T-helper 2 cell treated with Interferon-gamma antibody and Interleukin-4, amounts not matched to agents 100 ng/mL and 5 ng/mL, for 36 hours (primary cell): Measurements from ENCODE around the gene PRDM16. TPM values are rescaled to one million over a fixed set of nuclear protein-coding genes. Genes with fewer than 3 reads are reported as not detected.

Experiments
- intact Hi-C: fragments of 100-400 bp; cut with micrococcal nuclease; formaldehyde crosslinking; loops from one replicate; pipeline ENCODE4 v1.15.1; 2023
- total RNA-seq: library from RNA; stranded (reverse); gene quantifications from 2 replicates; pipeline ENCODE4 v1.2.3, GENCODE V29; 2022

Gene PRDM16
- total RNA-seq, 1 donor from 2014 or later = not detected

DNA sequence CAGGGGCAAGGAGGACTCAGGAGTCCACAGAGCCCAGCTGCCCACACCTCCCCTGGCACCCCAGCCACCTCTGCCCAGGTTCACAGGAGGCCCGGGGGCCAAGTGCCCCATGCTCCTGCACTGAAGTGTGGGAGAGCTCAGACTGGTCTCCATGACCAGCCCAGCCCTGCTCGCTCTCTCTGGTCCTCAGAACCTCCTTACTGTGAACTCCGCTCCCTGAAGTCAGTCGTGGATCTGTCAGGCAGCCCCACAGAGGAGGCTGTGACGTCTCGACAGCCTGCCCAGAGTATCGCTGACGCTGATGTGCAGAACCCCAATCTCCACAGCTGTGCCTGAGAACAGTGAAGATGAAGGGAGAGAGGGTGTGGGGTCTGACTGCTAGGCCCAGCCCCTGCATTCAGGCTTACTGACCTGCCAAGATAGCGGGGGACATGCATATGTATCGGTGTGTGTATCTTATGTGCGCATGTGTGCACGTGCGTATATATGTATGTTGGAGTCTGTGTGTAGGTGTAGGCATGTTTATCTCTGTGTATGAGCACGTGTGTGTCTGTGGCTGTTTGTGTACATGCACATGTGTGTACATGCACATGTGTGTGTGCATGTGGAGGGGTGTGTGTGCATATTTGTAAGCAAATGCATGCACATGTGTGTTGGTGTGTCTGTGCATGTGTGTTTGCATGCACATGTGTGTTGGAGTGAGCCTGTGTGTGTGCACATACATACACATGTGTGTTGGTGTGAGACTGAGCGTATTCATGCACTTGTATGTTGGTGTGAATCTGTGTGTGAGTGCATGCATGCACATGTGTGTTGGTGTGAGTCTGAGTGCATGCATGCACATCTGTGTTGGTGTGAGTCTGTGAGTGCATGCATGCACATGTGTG, 267.0 kb downstream of the PRDM16 start:
- intact Hi-C loops = no loop called here

DNA sequence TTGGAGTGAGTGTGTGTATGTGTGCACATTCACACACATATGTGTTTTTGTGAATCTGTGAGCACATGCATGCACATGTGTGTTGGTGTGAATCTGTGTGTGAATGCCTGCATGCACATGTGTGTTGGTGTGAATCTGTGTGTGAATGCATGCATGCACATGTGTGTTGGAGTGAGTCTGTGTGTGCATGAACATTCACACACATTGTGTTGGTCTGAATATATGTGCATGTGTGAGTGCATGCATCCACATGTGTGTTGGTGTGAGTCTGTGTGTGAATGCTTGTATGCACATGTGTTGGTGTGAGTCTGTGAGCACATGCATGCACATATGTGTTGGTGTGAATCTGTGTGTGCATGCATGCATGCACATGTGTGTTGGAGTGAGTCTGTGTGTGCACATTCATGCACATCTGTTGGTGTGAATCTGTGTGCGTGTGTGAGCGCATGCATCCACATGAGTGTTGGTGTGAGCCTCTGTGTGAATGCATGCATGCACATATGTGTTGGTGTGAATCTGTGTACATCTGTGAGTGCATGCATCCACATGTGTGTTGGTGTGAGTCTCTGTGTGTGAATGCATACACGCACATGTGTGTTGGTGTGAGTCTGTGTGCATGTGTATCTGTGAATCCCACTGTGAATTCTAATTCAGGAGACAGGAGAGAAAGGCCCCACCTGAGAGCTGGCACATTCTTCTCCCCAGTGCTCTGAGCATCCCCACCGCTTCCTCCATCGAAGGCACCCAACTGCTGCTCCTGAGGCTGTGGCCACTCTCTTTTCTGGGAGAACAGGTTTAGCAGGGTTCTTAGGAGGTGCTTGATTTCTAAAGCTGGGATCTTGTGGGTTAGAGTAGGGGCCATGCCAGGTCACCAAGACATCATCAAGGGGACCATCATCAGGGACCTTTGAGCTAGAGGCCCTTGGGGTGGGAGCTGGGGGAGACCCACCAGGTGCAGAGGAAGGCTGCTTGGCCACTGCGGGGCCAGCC, 267.9 kb downstream of the PRDM16 start:
- intact Hi-C loops = no loop called here

DNA sequence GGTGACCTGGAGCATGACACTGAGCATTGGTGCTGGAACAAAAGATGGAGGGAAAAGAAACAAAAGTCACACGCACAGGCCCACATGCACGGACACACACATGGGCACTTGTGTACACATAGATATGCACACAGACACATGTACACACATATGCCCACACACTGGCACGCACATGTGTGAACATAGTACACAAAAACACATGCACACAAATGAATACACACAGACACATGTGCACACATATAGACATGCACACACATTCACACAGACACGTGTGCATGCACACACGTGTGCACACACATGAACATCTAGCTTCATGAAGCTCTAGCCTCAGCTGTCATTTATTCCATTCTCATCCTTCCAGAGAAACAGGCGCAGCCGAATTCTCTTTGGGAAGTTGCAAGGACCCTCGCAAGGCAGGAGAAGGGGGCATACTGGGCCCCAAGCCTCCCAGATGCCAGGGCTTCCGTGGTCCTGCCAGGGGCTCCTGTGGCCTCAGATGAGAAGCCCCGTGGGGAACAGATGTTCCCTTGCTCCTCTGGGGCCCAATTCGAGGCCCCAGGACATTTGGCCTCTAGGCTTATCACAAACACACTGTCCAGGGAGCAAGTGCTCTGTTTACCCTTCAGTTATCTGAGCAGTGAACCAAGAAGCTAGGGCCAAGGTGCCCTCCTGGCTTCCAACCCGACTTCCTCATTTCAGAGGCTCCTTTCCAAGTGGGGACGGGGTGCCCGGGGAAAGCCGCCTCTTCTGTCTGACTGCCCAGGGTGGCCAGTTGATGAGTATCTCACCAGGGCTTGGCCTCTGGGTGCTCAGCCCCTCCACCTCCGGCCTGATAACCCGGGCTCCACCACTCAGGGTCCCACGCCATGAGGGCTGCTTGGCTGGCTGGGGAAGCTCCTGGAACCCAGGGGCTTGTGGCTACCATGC, 269.1 kb downstream of the PRDM16 start:
- intact Hi-C loops = no loop called here

DNA sequence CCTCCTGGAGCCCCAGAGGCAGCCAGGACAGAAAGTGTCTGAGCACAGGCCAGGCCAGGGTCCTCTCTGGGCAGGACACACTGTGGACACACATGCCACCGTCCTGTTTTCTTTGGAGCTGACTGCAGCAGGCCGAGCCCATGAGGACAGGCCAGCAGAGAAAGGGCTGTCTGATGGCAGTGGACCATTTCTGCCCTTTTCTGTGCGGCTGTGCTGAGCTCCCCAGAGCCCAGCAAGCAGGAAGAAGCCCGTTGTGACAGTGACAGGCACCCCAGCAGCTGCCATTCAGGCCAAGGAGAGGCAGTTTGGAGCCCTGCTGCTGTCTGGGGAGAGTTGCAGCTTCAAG, 269.7 kb downstream of the PRDM16 start:
- intact Hi-C loops = no loop called here

DNA sequence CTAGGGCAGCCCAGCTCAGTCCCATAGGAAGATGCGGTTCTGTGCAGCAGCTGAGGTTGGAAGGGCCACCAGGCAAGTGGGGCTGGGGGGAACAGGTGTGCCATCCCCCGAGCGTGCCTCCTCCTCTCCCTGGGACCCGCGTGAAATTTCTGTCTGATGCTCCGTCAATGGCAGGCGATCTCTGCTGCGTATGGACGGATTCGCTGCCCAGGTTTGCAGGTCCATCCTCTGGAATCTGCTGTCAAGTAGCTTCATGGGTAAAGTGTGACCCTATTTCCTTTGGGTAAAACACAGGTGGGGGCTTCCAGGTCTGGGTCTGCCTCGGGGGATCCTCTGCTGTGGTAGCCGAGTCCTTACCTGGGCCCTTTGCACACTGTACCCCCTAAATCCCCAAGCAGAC, 270.9 kb downstream of the PRDM16 start:
- intact Hi-C loops = no loop called here

DNA sequence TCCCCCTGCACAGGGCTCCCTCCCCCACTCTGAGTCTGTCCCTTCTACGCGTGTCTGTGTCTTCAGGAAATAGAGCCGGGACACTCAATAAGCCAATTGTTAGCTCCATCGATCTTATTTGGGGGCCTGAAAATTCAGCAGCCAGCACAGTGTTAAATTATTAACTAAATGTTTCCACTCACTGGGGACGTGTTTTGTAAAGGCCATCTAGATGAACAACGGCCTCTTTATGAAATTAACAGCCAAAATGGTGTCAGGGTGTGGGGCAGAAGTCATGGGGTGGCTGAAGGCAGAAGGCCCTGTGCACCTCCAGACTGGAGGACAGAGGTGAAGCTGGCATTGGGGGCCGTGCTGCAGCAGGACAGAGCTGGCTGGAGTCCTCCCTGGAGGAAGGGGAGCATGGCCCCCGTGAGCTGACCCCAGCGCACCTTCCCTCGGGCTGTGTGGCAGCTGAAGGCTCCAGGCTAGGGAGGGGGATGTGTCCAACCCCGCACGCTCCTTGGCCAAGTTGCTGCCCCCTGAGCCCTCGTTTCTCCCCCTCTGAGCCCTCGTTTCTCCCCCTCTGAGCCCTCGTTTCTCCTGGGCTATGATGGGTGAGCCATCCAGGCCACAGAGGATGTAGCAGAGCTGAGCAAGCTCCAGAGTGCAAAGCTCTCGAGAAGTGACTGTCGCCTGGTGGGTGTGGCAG, 271.7 kb downstream of the PRDM16 start:
- intact Hi-C loops = no loop called here

DNA sequence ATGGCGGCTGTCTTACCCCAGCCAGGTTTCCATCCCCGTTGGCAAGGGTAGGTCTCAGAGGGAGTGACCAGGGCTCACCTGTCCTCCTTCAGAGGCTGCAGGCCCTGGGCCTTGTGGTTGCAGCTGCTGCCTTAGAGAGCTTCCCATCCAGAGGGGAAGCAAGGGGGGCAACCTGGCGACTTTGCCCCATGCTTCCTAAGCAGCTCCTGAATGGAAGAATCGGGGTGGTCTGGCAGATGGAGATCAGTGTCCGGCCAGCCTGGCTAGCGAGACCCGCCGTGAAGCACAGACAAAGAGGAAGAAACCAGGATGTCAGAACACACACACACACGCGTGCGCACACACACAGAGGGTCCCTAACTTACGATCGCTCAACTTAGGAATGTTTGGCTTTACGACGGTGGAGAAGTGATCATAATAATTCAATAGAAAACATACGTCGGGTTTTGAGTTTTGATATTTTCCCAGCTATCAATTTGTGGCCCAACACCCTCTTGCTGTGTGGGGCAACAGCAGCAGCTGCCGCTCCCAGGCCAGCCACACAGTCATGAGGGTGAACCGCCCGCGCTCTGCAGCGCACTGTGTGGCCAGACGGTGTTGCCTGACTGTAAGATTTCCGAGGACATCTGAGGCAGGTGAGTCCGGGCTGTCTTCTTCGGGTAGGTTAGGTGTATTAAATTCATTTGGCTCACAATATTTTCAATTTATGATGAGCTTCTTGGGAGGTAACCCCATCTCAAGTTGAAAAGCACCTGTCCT, 272.4 kb downstream of the PRDM16 start:
- intact Hi-C loops = no loop called here

DNA sequence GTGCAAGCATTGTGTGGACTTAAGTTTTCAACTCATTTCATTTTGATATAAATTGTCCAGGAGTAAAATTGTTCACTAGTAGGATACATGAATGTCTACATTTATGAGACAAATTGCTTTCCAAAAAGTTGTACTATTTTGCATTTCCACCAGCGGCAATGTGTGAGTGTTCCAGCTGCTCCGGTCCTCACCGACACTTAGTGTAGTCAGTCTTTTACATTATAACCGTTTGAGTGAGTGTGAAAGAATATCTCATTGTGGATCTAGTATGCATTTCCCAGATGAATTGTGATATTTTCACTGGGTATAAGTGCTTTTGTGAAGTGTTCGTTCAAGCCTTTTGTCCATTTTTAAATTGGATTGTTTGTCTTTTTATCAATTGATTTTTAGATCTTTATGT, 274.0 kb downstream of the PRDM16 start:
- intact Hi-C loops = no loop called here

DNA sequence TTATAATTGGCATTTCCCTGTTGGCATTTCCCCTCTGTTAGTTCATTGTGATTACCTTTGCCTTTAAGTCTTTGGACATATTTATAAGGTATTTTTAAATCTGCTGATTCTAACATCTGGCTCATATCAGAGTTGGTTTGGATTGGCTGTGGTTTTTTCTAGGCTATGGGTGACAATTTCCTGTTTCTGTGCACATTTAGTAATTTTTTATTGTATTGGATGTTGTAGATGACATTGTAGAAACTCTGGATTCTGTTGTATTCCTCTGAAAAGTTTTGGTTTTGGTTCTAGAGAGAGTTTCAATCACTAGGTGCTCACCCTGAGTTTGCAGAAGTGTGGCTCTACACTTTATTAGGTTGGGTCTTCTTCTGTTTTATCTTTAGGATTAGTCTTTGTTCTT, 275.4 kb downstream of the PRDM16 start:
- intact Hi-C loops = no loop called here

DNA sequence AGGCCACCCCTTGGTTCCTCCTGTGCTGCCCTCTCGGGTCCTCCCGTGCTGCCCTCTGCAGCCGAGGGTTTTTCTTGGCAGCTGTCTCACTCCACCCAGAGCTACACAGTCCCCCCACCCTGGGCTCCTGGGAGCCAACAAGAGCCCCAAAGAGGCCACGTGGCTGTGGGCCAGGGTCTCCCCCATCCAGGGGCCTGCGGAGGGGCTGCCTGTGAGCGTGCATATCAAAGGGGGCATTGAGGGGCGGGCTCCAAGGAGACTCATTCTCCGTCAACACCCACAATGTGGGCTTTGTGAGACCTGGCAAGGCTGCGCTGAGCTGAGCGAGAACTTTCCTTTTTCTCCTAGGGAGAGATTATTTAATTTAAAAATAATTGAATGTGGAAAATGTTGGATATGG, 276.8 kb downstream of the PRDM16 start:
- intact Hi-C loops = no loop called here

DNA sequence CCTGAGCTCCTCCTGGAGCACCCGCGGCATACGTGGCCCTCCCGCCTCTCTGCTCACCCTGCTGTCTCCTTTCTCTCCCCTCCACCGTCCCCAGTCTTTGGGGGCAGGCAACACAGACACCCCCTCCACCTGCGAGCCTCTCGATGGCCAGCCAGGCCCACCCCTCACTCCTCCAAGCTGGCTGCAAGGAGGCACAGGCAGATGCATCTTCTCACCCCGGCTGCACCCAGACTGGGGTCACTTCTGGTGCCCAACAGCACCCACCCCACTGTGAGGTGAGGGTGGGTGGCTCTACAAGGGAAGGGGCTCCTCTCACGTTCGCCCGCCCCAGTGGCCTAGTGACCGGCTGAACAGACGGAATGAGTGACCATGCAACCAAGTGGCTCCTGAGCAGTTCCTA, 277.5 kb downstream of the PRDM16 start:
- intact Hi-C loops = no loop called here

DNA sequence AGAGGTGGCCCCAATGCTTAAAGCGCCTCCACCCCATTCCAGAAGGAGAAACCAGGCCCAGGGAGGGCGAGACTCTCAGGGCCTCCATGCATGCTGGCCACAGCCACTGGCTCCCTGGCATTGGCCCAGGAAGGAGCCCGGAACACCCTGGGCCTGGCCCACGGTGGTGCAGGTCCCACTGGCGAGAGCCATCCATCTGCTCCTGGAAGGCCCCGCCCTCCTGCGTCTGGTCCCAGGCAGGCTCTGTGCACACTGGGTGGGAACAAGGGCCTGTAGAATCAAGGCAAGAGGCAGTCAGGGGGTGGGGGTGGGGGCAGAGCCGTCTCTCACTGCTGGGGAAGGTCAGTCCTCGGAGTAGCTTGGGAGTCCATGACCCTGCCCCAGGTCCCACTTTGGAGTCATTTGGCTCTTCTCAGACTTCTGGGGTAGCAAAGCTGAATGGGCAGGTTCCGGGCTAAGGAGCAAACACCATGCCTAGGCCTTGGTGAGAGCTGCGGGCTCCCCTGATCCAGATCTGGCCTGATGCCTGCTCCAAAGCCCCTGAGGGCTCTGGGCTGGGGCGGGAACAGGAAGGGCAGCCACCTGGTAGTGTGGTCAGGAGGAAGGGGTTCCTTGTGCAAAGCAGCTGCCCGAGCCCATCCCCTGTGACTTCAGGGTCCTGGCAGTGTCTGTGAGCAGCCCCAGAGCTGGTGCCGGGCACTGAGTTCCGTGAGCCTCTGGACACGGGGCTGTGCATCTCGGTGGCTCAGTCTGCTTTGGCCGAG, 278.4 kb downstream of the PRDM16 start:
- intact Hi-C loops = no loop called here

DNA sequence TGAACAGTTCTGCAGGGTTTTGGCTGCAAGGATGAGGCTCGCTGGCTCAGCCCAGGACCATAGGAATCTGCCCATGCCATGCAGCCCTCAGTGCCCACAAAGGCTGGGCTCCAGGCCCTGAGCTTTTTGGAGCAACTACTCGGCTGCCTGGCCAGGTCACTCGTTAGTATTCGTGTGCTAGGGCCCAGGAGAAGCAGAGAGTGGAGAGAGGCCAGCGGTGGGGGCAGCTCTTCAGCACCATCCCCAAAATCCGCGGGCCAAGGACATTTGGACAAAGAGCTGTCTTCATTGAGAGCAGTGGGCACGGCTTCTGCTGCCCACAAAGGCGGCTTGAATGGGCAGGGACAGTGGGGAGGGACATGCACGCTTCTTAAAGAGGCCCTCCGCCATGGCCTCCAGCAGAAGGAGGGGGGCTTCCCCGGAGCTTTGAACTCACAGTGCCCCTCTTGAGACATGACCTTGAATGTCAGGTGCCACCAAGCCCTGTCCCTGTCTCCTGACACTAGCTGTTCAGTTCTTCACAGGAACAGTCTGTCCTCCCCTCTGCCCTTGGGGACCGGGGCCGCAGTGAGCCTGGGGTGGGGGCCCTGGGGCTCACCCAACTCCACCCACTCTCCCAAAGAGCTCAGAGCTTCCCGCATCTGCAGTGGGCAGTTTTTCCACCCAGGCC, 279.3 kb downstream of the PRDM16 start:
- intact Hi-C loops = no loop called here

DNA sequence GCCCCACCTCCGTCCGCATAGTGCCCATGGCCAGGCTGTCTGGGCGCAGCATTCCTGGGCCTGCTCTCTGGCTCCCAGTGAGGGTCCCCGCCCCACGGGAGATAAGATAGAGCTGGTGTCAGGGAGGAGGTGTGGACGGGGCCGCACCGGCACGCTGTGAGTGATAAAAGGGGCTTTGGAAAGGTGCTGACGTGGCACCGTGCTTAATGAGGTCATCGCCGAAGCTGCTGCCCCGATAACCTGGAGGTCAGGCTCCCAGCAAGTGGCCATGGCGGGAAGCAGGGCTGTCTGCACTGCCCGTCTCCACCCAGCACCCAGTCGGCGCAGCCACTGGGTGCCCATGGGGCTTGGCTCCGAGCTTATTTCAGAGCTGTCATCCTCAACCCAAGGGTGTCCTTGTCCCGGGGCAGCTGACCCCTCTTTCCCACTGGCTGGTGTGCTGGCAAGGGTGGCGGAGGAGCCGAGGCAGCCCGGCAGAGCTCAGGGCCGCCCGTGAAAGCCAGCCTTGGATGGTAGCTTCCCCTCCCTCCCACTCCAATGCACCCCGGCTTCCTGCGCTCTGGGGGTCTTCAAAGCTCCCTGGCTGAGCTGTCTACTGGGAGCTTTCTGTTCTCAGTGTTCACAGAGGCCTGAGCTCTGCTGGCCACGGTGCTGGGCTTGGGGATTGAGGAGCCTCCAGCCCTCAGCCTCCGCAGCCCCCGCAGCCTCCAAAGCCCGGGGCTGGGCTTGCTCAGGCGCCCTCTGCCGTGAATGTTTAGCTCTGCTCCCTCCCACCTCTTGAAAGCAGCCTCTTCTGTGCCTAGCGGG, 280.4 kb downstream of the PRDM16 start:
- intact Hi-C loops = no loop called here

DNA sequence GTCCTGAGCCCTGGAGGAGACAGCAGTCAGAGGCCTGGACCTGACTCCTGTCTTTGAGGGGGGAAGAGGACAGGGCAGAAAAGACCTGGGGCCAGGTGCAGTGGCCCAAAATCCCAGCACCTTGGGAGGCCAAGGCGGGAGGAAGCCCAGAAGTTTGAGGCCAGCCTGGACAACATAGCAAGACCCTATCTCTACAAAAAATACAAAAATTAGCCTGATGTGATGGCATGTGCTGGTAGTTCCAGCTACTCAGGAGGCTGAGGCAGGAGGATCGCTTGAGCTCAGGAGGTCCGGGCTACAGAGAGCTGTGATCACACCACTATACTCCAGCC, 280.9 kb downstream of the PRDM16 start:
- intact Hi-C loops = no loop called here

DNA sequence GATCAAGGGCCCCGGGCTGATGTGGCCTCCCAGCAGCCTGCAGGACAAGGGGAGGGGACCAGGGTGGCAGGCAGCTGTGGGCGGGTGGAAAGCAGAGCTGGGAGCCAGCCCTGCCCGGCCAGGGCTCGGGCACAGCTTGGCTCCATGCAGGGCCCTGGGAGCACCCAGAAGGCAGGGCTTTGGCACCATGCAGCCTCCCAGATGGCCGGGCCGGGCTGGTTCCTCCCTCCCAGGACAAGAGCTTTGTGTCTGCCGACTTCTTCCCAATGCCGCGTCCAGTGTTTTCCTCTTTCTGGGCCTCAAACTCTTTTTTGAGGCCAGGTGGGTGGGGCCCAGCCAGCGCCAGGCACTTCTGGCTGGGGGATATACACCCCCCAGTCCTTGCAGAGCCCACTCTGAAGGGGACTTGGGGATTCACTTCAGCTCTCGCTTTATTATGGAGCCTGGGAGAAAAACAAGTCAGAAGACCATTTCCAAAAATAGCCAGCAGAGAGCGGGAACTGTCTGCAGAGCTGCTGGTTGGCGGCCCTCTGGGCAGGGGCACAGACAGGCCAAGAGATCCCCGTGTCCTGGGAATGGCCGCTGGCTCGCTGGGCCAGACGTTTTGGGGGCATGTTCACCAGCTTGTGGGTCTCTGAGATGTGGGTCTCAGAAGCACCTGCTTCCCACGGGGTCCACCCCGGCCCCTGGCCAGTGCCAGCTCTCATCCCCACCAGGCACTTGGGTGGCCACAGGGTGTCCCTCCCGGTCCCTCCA, 281.7 kb downstream of the PRDM16 start:
- intact Hi-C loops = no loop called here
